Suppressor macrophage treated with lipopolysaccharide for 4 hours (primary cell): ENCODE measurements around the gene SMTN.

Experiments
- DNase-seq: peaks from one replicate; pipeline ENCODE4 v3.0.0-alpha.2; 2020

SMTN gene

GRCh38 chr22:31133911-31134310 is 52.8 kb downstream of the SMTN start:
- DNase-seq: no peak

GRCh38 chr22:31134688-31135087 is 53.6 kb downstream of the SMTN start:
- DNase-seq: no peak

- DNase-seq: no peak
These were observed 54.6 kb downstream of the SMTN start for GRCh38 chr22:31135706-31136105.

- no peak for DNase-seq
These were observed 55.0 kb downstream of the SMTN start for GRCh38 chr22:31136155-31136554.

GRCh38 chr22:31136711-31137110 is 55.6 kb downstream of the SMTN start:
- no peak for DNase-seq

- DNase-seq: no peak
These were observed 56.6 kb downstream of the SMTN start for GRCh38 chr22:31137721-31138120.

- DNase-seq: no peak
These were observed 57.0 kb downstream of the SMTN start for GRCh38 chr22:31138126-31138525.

GRCh38 chr22:31139066-31139465 is 57.9 kb downstream of the SMTN start:
- no peak for DNase-seq

- DNase-seq: no peak
These were observed 59.0 kb downstream of the SMTN start, which contains the start of gene PLA2G3 for GRCh38 chr22:31139866-31140716. Gene PLA2G3 (minus strand): TSS chr22:31140508. CDS start chr22:31140354, 154 bp downstream.

GRCh38 chr22:31140746-31141145 is 59.6 kb downstream of the SMTN start:
- no peak for DNase-seq

GRCh38 chr22:31141551-31141950 is 60.4 kb downstream of the SMTN start:
- no peak for DNase-seq

- no peak for DNase-seq
These were observed 61.2 kb downstream of the SMTN start for GRCh38 chr22:31142285-31142684.

GRCh38 chr22:31143038-31143437 is 61.9 kb downstream of the SMTN start:
- no peak for DNase-seq

- DNase-seq: no peak
These were observed 62.4 kb downstream of the SMTN start for GRCh38 chr22:31143537-31143936.

- no peak for DNase-seq
These were observed 63.1 kb downstream of the SMTN start for GRCh38 chr22:31144223-31144622.

- DNase-seq: no peak
These were observed 67.4 kb downstream of the SMTN start for GRCh38 chr22:31148488-31148887.

GRCh38 chr22:31148953-31149627 is 68.0 kb downstream of the SMTN start:
- DNase-seq: peak; percentile 65

GRCh38 chr22:31150615-31151014 is 69.5 kb downstream of the SMTN start:
- DNase-seq: no peak

GRCh38 chr22:31151872-31152271 is 70.8 kb downstream of the SMTN start:
- no peak for DNase-seq

GRCh38 chr22:31153357-31153756 is 72.2 kb downstream of the SMTN start:
- DNase-seq: no peak
